ENCODE data around the gene SKAP1. TPM values are rescaled to one million over a fixed set of nuclear protein-coding genes. Genes with fewer than 3 reads are reported as not detected.

Gene SKAP1
- total and polyA plus RNA-seq, 2 experiments from 2014 or later, result 0.27 TPM; not detected in 1

GRCh38 chr17:48213797-48214196, 216.2 kb downstream of the SKAP1 start:
- no peak for ATAC-seq
- H3F3A ChIP-seq (replicated peaks; ENCODE audit: low read depth), result no peaks in the 10 kb centered on the region
- no peak overlapping the region for H3K4me3 Mint-ChIP-seq
- H3K9me3 Mint-ChIP-seq, result no peaks in the 10 kb centered on the region
- H3K4me1 ChIP-seq (ENCODE audit: insufficient read depth), result no peaks in the 10 kb centered on the region
- H3K4me3 ChIP-seq, result no peak overlapping the region
- no peak overlapping the region for H2AFZ ChIP-seq
- no peaks in the 10 kb centered on the region for H3K9me2 ChIP-seq (ENCODE audit: insufficient read depth)
- no peaks in the 10 kb centered on the region for H3K4me1 Mint-ChIP-seq
- DNase-seq (ENCODE audit: low spot score), result no peak
- no peak overlapping the region for H3K27ac ChIP-seq (ENCODE audit: low read depth)
- H3K27me3 Mint-ChIP-seq (ENCODE audit: insufficient read depth, low read depth, poor library complexity), result peaks cover 2% of the 10 kb centered on the region
- H3K4me2 ChIP-seq, result no peak overlapping the region
- peaks cover under 1% of the 10 kb centered on the region; the same call in 1 of the 2 replicates for H3K27me3 ChIP-seq (ENCODE audit: insufficient read depth)
- TF ChIP-seq POLR2AphosphoS5 (IDR thresholded peaks at IDR 0.05; ENCODE audit: low read depth) (no peak), EZH2 (IDR thresholded peaks at IDR 0.05; ENCODE audit: low read depth, unreplicated experiment) (no peak), ETS1 (IDR thresholded peaks at IDR 0.05) (no peak), STAT1 (IDR thresholded peaks at IDR 0.05; ENCODE audit: unreplicated experiment) (no peak), CREB1 (CRISPR knock-in tag; IDR thresholded peaks at IDR 0.05; ENCODE audit: low read depth) (no peak), ZNF331 (CRISPR knock-in tag; IDR thresholded peaks at IDR 0.05; ENCODE audit: low read depth) (no peak), EZH2phosphoT487 (IDR thresholded peaks at IDR 0.05; ENCODE audit: unreplicated experiment) (no peak), JUNB (IDR thresholded peaks at IDR 0.05; ENCODE audit: unreplicated experiment) (no peak), REST (IDR thresholded peaks at IDR 0.05; ENCODE audit: unreplicated experiment) (no peak), ZNF114 (CRISPR knock-in tag; IDR thresholded peaks at IDR 0.05) (no peak), NANOG (IDR thresholded peaks at IDR 0.05; ENCODE audit: borderline replicate concordance) (no peak)
- H3K27ac Mint-ChIP-seq, result no peak overlapping the region
- no peaks in the 10 kb centered on the region for H3K36me3 ChIP-seq (ENCODE audit: insufficient read depth)
- H3K79me2 ChIP-seq (replicated peaks; ENCODE audit: insufficient read depth), result no peaks in the 10 kb centered on the region
- no peaks in the 10 kb centered on the region for H3K36me3 Mint-ChIP-seq (ENCODE audit: low read depth)
- H4K20me1 ChIP-seq (replicated peaks; ENCODE audit: insufficient read depth), result no peaks in the 10 kb centered on the region

- no peak for ATAC-seq
- Histone ChIP-seq H3K36me3 (ENCODE audit: insufficient read depth) (no peaks in the 10 kb centered on the region), H2AFZ (no peak overlapping the region), H3K4me1 (ENCODE audit: insufficient read depth) (no peaks in the 10 kb centered on the region), H3K27ac (ENCODE audit: low read depth) (no peak overlapping the region), H3K79me2 (replicated peaks; ENCODE audit: insufficient read depth) (no peaks in the 10 kb centered on the region), H3K4me2 (no peak overlapping the region), H3K4me3 (no peak overlapping the region), H4K20me1 (replicated peaks; ENCODE audit: insufficient read depth) (no peaks in the 10 kb centered on the region), H3K9me2 (ENCODE audit: insufficient read depth) (no peaks in the 10 kb centered on the region), H3F3A (replicated peaks; ENCODE audit: low read depth) (no peaks in the 10 kb centered on the region), H3K27me3 (ENCODE audit: insufficient read depth) (no peaks in the 10 kb centered on the region)
- no peak overlapping the region for H3K4me3 Mint-ChIP-seq
- no peaks in the 10 kb centered on the region for H3K9me3 Mint-ChIP-seq
- no peaks in the 10 kb centered on the region for H3K27me3 Mint-ChIP-seq (ENCODE audit: insufficient read depth, low read depth, poor library complexity)
- H3K4me1 Mint-ChIP-seq, result no peaks in the 10 kb centered on the region
- no peak overlapping the region for H3K27ac Mint-ChIP-seq
- no peaks in the 10 kb centered on the region for H3K36me3 Mint-ChIP-seq (ENCODE audit: low read depth)
- no peak for DNase-seq (ENCODE audit: low spot score)
- TF ChIP-seq POLR2AphosphoS5 (IDR thresholded peaks at IDR 0.05; ENCODE audit: low read depth) (no peak), JUNB (IDR thresholded peaks at IDR 0.05; ENCODE audit: unreplicated experiment) (no peak), ETS1 (IDR thresholded peaks at IDR 0.05) (no peak), CREB1 (CRISPR knock-in tag; IDR thresholded peaks at IDR 0.05; ENCODE audit: low read depth) (no peak), EZH2 (IDR thresholded peaks at IDR 0.05; ENCODE audit: low read depth, unreplicated experiment) (no peak), EZH2phosphoT487 (IDR thresholded peaks at IDR 0.05; ENCODE audit: unreplicated experiment) (no peak), NANOG (IDR thresholded peaks at IDR 0.05; ENCODE audit: borderline replicate concordance) (no peak)
These were observed 218.2 kb downstream of the SKAP1 start for GRCh38 chr17:48211787-48212186.

Data from GM23338 (cell line).